ENCODE results near the gene IGFL4. TPM values are rescaled to one million over a fixed set of nuclear protein-coding genes. Genes with fewer than 3 reads are reported as not detected.

IGFL4 gene
- polyA plus RNA-seq, 1 experiment, result not detected

DNA sequence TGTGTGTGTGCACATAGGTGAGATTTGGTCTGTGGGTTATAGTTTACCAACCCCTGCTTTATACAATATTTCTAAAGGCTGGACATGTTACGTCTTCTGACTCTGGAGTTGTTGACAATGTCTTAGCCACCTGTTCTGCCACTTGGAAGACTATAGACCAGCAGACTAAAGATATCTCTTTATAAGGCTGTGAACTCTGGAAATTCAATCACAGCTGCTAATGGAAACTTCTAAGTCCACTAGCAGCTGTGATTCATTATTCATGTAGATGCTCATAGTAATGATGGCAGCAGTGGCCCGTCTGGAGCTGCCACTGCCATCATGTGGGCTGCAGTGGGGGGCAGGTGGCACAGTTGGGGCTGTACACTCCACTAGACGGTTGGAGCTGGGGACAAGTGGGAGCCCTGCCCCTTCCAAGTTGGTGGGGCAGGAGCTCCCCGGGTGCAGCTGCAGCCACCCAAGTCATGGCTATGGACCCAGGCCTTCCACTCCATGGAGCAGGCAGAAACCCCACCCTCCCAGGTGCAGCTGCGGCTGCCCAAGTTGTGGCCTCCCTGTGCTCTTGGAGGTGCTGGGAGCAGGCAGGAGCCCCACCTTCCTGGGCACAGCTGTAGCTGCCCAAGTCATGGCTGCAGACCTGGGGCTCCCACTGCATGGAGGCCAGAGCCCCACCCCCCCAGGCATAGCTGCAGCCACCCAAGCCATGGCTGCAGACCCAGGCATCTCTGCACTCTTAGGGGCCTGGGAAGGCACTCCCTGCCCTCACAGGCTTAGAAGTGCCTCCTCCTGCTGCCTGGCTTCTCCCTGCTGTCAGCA is 8.8 kb downstream of the IGFL4 start:
- Histone ChIP-seq H3K36me3 (ENCODE audit: control insufficient read depth, insufficient read depth, low read length) (no peaks in the 10 kb centered on the region), H3K4me3 (ENCODE audit: low read depth, low read length) (no peak overlapping the region), H3K27me3 (ENCODE audit: control insufficient read depth, insufficient read depth, low read length) (peaks cover 7% of the 10 kb centered on the region; the same call in 1 of the 2 replicates)
- TF ChIP-seq, protein P1, sequence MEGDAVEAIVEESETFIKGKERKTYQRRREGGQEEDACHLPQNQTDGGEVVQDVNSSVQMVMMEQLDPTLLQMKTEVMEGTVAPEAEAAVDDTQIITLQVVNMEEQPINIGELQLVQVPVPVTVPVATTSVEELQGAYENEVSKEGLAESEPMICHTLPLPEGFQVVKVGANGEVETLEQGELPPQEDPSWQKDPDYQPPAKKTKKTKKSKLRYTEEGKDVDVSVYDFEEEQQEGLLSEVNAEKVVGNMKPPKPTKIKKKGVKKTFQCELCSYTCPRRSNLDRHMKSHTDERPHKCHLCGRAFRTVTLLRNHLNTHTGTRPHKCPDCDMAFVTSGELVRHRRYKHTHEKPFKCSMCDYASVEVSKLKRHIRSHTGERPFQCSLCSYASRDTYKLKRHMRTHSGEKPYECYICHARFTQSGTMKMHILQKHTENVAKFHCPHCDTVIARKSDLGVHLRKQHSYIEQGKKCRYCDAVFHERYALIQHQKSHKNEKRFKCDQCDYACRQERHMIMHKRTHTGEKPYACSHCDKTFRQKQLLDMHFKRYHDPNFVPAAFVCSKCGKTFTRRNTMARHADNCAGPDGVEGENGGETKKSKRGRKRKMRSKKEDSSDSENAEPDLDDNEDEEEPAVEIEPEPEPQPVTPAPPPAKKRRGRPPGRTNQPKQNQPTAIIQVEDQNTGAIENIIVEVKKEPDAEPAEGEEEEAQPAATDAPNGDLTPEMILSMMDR (IDR thresholded peaks at IDR 0.05; ENCODE audit: insufficient read depth, low read depth, low read length), result no peak
- POLR2A ChIA-PET, result no interaction called here
- CTCF ChIA-PET, result interaction anchor here (1.0 to 3.6 kb wide), 4 partner anchors 11 to 233 kb away, joined by 3 to 49 read pairs (median 6); no protein-coding TSS in a partner anchor
- DNase-seq (ENCODE audit: low read depth), result no peak

- DNase-seq (ENCODE audit: low read depth), result no peak
- TF ChIP-seq, protein P1 (IDR thresholded peaks at IDR 0.05; ENCODE audit: insufficient read depth, low read depth, low read length), result no peak
- Histone ChIP-seq H3K27me3 (ENCODE audit: control insufficient read depth, insufficient read depth, low read length) (peaks cover 6% of the 10 kb centered on the region; the same call in 1 of the 2 replicates), H3K4me3 (ENCODE audit: low read depth, low read length) (no peak overlapping the region), H3K36me3 (ENCODE audit: control insufficient read depth, insufficient read depth, low read length) (no peaks in the 10 kb centered on the region)
- POLR2A ChIA-PET, result no interaction called here
- CTCF ChIA-PET, result interaction anchor here (1.1 to 2.5 kb wide), 2 partner anchors 10 to 234 kb away, joined by 3 to 10 read pairs; no protein-coding TSS in a partner anchor
Observed at GRCh38 chr19:46030812-46031550, 9.8 kb downstream of the IGFL4 start.

DNA sequence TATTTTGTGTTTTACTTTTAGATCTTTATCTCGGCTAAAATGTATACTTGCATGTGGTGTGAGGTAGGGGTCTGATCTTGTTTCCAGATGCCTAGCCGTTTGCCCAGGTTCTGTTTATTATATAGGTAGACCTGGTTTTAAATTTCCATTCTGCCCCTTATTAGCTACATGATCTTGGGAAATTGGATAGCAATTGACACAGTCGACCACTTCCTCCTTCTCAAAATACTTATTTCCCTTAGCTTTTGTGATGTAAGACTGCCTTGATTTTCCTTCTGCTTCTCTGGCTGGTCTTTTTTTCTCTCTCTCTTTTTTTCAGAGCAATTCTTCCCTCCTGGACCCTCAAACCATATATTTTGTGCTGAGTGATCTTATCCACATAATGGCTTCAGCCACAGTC is 15.0 kb downstream of the IGFL4 start:
- H3K27me3 ChIP-seq (ENCODE audit: control insufficient read depth, insufficient read depth, low read length), result peaks cover 4% of the 10 kb centered on the region
- ChIA-PET POLR2A (no interaction called here), CTCF (interaction anchor here (0.9 to 7.7 kb wide), 8 partner anchors 7 to 255 kb away, joined by 3 to 212 read pairs (median 8); no protein-coding TSS in a partner anchor)
- TF ChIP-seq, protein P1 (IDR thresholded peaks at IDR 0.05; ENCODE audit: insufficient read depth, low read depth, low read length), result no peak
- DNase-seq (ENCODE audit: low read depth), result no peak
- no peak overlapping the region for H3K4me3 ChIP-seq (ENCODE audit: low read depth, low read length)
- no peaks in the 10 kb centered on the region for H3K36me3 ChIP-seq (ENCODE audit: control insufficient read depth, insufficient read depth, low read length)

GRCh38 chr19:46023311-46023779 is 17.5 kb downstream of the IGFL4 start:
- DNase-seq (ENCODE audit: low read depth), result no peak
- ChIA-PET CTCF (interaction anchor here (7.1 to 7.7 kb wide), 2 partner anchors 56 to 243 kb away, joined by 84 to 212 read pairs; no protein-coding TSS in a partner anchor), POLR2A (no interaction called here)
- no peaks in the 10 kb centered on the region; the same call in 1 of the 2 replicates for H3K36me3 ChIP-seq (ENCODE audit: control insufficient read depth, insufficient read depth, low read length)
- no peak overlapping the region for H3K4me3 ChIP-seq (ENCODE audit: low read depth, low read length)
- TF ChIP-seq, protein P1 (IDR thresholded peaks at IDR 0.05; ENCODE audit: insufficient read depth, low read depth, low read length), result no peak
- H3K27me3 ChIP-seq (ENCODE audit: control insufficient read depth, insufficient read depth, low read length), result peaks cover 4% of the 10 kb centered on the region
